ENCODE data around the gene SUPT3H.
A peak's percentile ranks its signal among the peaks of the same experiment; 100 is the strongest.

The SUPT3H gene

GRCh38 chr6:44932651-44933091, 445.1 kb downstream of the SUPT3H start:
- CTCF ChIA-PET: no interaction called here
- TF ChIP-seq, protein P1, sequence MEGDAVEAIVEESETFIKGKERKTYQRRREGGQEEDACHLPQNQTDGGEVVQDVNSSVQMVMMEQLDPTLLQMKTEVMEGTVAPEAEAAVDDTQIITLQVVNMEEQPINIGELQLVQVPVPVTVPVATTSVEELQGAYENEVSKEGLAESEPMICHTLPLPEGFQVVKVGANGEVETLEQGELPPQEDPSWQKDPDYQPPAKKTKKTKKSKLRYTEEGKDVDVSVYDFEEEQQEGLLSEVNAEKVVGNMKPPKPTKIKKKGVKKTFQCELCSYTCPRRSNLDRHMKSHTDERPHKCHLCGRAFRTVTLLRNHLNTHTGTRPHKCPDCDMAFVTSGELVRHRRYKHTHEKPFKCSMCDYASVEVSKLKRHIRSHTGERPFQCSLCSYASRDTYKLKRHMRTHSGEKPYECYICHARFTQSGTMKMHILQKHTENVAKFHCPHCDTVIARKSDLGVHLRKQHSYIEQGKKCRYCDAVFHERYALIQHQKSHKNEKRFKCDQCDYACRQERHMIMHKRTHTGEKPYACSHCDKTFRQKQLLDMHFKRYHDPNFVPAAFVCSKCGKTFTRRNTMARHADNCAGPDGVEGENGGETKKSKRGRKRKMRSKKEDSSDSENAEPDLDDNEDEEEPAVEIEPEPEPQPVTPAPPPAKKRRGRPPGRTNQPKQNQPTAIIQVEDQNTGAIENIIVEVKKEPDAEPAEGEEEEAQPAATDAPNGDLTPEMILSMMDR (IDR thresholded peaks at IDR 0.05; ENCODE audit: control extremely low read depth, extremely low read depth, low read depth, missing control alignments): no peak
- POLR2A ChIA-PET: no interaction called here
- no peak for DNase-seq (ENCODE audit: extremely low spot score)

DNA sequence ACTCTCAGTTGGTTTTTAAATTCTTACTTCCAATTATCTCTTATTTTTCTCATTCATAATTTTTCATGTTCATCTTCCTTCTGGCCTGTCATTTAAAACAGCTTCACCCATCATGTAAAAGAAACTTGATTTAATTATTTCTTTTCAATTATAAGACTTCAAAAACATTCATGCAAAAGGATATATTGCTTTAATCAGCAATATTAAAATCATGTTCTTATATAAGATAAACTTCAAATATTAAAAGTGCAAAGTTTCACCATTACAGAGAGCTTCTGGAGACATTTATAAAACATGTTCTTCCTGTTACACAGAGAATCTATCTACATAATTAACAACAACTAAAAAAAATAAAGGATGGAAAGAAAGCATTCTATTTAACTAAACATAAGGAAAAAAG, 446.3 kb downstream of the SUPT3H start:
- ChIA-PET CTCF (no interaction called here), POLR2A (no interaction called here)
- no peak for DNase-seq (ENCODE audit: extremely low spot score)
- TF ChIP-seq, protein P1 (IDR thresholded peaks at IDR 0.05; ENCODE audit: control extremely low read depth, extremely low read depth, low read depth, missing control alignments): no peak

- ChIA-PET POLR2A (no interaction called here), CTCF (interaction anchor here (1.0 kb wide), 1 partner anchor 10 kb away, joined by 3 read pairs; no protein-coding TSS in a partner anchor)
- TF ChIP-seq, protein P1 (IDR thresholded peaks at IDR 0.05; ENCODE audit: control extremely low read depth, extremely low read depth, low read depth, missing control alignments): no peak
- DNase-seq (ENCODE audit: extremely low spot score): no peak
Observed at GRCh38 chr6:44926556-44926955, 451.2 kb downstream of the SUPT3H start.

- POLR2A ChIA-PET: no interaction called here
- peak; percentile 15 for DNase-seq (ENCODE audit: extremely low spot score)
Observed at GRCh38 chr6:44925100-44925739, 452.5 kb downstream of the SUPT3H start.

GRCh38 chr6:44923444-44923843, 454.3 kb downstream of the SUPT3H start:
- DNase-seq (ENCODE audit: extremely low spot score): no peak
- POLR2A ChIA-PET: no interaction called here
- TF ChIP-seq, protein P1 (IDR thresholded peaks at IDR 0.05; ENCODE audit: control extremely low read depth, extremely low read depth, low read depth, missing control alignments): no peak
- CTCF ChIA-PET: no interaction called here

More at GRCh38 chr6:44925100-44925739, 452.5 kb downstream of the SUPT3H start:
- CTCF ChIA-PET: no interaction called here
- TF ChIP-seq, protein P1 (IDR thresholded peaks at IDR 0.05; ENCODE audit: control extremely low read depth, extremely low read depth, low read depth, missing control alignments): no peak

- TF ChIP-seq, protein P1 (IDR thresholded peaks at IDR 0.05; ENCODE audit: control extremely low read depth, extremely low read depth, low read depth, missing control alignments): no peak
- ChIA-PET POLR2A (no interaction called here), CTCF (interaction anchor here (0.8 kb wide), 1 partner anchor 23 kb away, joined by 4 read pairs; no protein-coding TSS in a partner anchor)
- no peak for DNase-seq (ENCODE audit: extremely low spot score)
Observed at GRCh38 chr6:44921798-44922197, 455.9 kb downstream of the SUPT3H start.
